GM12878 (cell line): ENCODE measurements around the gene ZDHHC17. TPM values are rescaled to one million over a fixed set of nuclear protein-coding genes. Genes with fewer than 3 reads are reported as not detected.

Source experiments
- ATAC-seq: fragments of 200-7000 bp; cut with Tn5 transposase; 3 replicates; pipeline ENCODE4 v1.9.1; 2020; ENCODE audit warnings: mild to moderate bottlenecking, moderate library complexity
- BruUV-seq: library from RNA; stranded (reverse); fragments of 400-500 nt; replicated peaks from 2 replicates; lab custom pipeline; 2021; lab: Mats Ljungman, UMichigan
- CTCF ChIA-PET: fragments of 300-600 bp; sonication (Branson Sonifier 250); formaldehyde crosslinking; extraction: SDS; loops from one replicate; lab custom pipeline; 2021; ENCODE audit warnings: inconsistent platforms; lab: Yijun Ruan, JAX
- POLR2A ChIA-PET: fragments of 350-600 bp; formaldehyde crosslinking; extraction: SDS; loops from one replicate; lab custom pipeline; 2021; ENCODE audit warnings: inconsistent platforms; lab: Charles Lee
- RAD21 ChIA-PET: fragments of 300-600 bp; sonication (Branson Sonifier 250); formaldehyde crosslinking; loops from one replicate; lab custom pipeline; 2023; ENCODE audit warnings: antibody characterized with exemption; ENCODE audit not compliant: unreplicated experiment; lab: Charles Lee
- SMC1A ChIA-PET: fragments of 300-600 bp; sonication (Branson Sonifier 250); formaldehyde crosslinking; loops from one replicate; lab custom pipeline; 2023; ENCODE audit not compliant: unreplicated experiment, uncharacterized antibody; lab: Charles Lee
- DNase-seq: peaks from one replicate; pipeline ENCODE4 v3.0.0-alpha.2; 2011; ENCODE audit warnings: low read depth, low spot score
- FAIRE-seq: peaks from 3 replicates; lab custom pipeline; 2011; peaks lifted over from hg19 to GRCh38; lab: Jason Lieb, UNC
- H2AFZ ChIP-seq: 2 replicates; pipeline ENCODE4 v1.6.0; 2011; ENCODE audit warnings: low read depth, low read length, control low read depth; ENCODE audit not compliant: control insufficient read depth
- H3K27ac ChIP-seq: 2 replicates; pipeline ENCODE4 v1.5.1; 2011; ENCODE audit warnings: control low read depth; ENCODE audit not compliant: control insufficient read depth, insufficient read depth
- H3K27me3 ChIP-seq, 2 experiments: replicated peaks in 1 of 2; 2 replicates each; pipeline versions ENCODE4 v1.6.0 to v1.6.1; 2011; ENCODE audit warnings: low read length in 1 of 2; ENCODE audit not compliant: control insufficient read depth in 2 of 2, insufficient read depth in 2 of 2
- H3K36me3 ChIP-seq, 2 experiments: 2 replicates each; pipeline ENCODE4 v1.5.1; 2011; ENCODE audit warnings: low read length in 1 of 2; ENCODE audit not compliant: control insufficient read depth in 2 of 2, insufficient read depth in 2 of 2
- H3K4me1 ChIP-seq: 2 replicates; pipeline ENCODE4 v1.6.1; 2011; ENCODE audit warnings: mild to moderate bottlenecking, low read length, moderate library complexity, mixed read lengths; ENCODE audit not compliant: control insufficient read depth, insufficient read depth
- H3K4me2 ChIP-seq: 2 replicates; pipeline ENCODE4 v1.6.0; 2011; ENCODE audit warnings: control low read depth; ENCODE audit not compliant: control insufficient read depth, insufficient read depth
- H3K4me3 ChIP-seq: fragments of 200-600 bp; sonication (generic); 2 replicates; pipeline ENCODE4 v1.5.1; 2016
- H3K79me2 ChIP-seq: 2 replicates; pipeline ENCODE4 v1.6.0; 2011; ENCODE audit warnings: low read length; ENCODE audit not compliant: control insufficient read depth, insufficient read depth
- H3K9ac ChIP-seq: 2 replicates; pipeline ENCODE4 v1.8.0; 2011; ENCODE audit warnings: low read length, control low read depth, mixed read lengths; ENCODE audit not compliant: control insufficient read depth, insufficient read depth
- H3K9me3 ChIP-seq: replicated peaks from 3 replicates; pipeline ENCODE4 v1.5.1; 2011; ENCODE audit warnings: mild to moderate bottlenecking, low read length; ENCODE audit not compliant: control insufficient read depth, insufficient read depth
- H4K20me1 ChIP-seq: 2 replicates; pipeline ENCODE4 v1.6.0; 2011; ENCODE audit not compliant: control insufficient read depth, insufficient read depth
- CHD4 ChIP-seq: fragments of 200-600 bp; sonication (generic); IDR thresholded peaks from 2 replicates; pipeline ENCODE4 v1.6.1; 2016; ENCODE audit warnings: mild to moderate bottlenecking
- EED ChIP-seq: sonication (generic); IDR thresholded peaks from 2 replicates; pipeline ENCODE4 v1.6.1; 2016; ENCODE audit warnings: antibody characterized with exemption, low read depth
- GABPA ChIP-seq: IDR thresholded peaks from 2 replicates; pipeline ENCODE4 v1.6.1; 2014; ENCODE audit warnings: antibody characterized with exemption, low read depth, mild to moderate bottlenecking, inconsistent platforms
- NR2C1 ChIP-seq: fragments of 450-650 bp; IDR thresholded peaks from 2 replicates; pipeline ENCODE4 v1.6.1; 2017; ENCODE audit warnings: antibody characterized with exemption, mild to moderate bottlenecking, moderate library complexity
- PAX5 ChIP-seq: IDR thresholded peaks from 2 replicates; pipeline ENCODE4 v1.6.1; 2011; ENCODE audit warnings: low read depth, low read length, borderline replicate concordance
- SRF ChIP-seq, 2 experiments: IDR thresholded peaks; 2 replicates each; pipeline ENCODE4 v1.6.1; 2011; ENCODE audit warnings: low read depth in 2 of 2, low read length in 2 of 2, mild to moderate bottlenecking in 1 of 2, moderate library complexity in 1 of 2
- WRNIP1 ChIP-seq: IDR thresholded peaks from 2 replicates; pipeline ENCODE4 v1.6.1; 2011; ENCODE audit warnings: low read depth, low read length, improper control_type of control experiment, borderline replicate concordance
- ZNF274 ChIP-seq: IDR thresholded peaks from one replicate; pipeline ENCODE4 v1.8.0; 2011; ENCODE audit not compliant: insufficient read length, insufficient read depth
- WGBS: methylation state at CpG from one replicate; pipeline ENCODE4 v1.1.6; 2016; ENCODE audit warnings: low lambda C conversion rate; ENCODE audit not compliant: insufficient replicate concordance, insufficient coverage; ENCODE audit errors: missing lambda C conversion rate; 5-methylcytosine and 5-hydroxymethylcytosine counted together
- in situ Hi-C: fragments of 300-500 bp; cut with MboI; formaldehyde crosslinking; loops from 9 replicates; pipeline ENCODE4 v1.14.3; 2018; ENCODE audit warnings: mixed read lengths
- intact Hi-C: fragments of 100-400 bp; cut with micrococcal nuclease; formaldehyde crosslinking; loops from one replicate; pipeline ENCODE4 v1.14.2; 2022; ENCODE audit not compliant: unreplicated experiment
- polyA plus RNA-seq, 11 experiments: library from polyadenylated mRNA; depleted of rRNA in 4 of 11; unstranded in 6 of 11; stranded (reverse) in 5 of 11; fragments of >200 nt; fragmentation: Nextera tagmentation in 4 of 11; fragmentation: Illumina TruSeq in 1 of 11; extraction: Ambion mirVana in 4 of 11; extraction: Trizol in 1 of 11; gene quantifications; 1 replicate in 1 of 11; 2 replicates in 10 of 11; pipeline versions ENCODE4 v1.2.1 to v1.2.3, GENCODE V29; 2011 to 2016; ENCODE audit warnings: inconsistent platforms in 2 of 11, missing spikeins in 2 of 11, low read depth in 1 of 11
- total RNA-seq, 4 experiments: library from RNA; depleted of rRNA in 3 of 4; stranded (reverse); fragments of >200 nt in 3 of 4; fragmentation: Illumina TruSeq in 1 of 4; extraction: Trizol in 1 of 4; gene quantifications; 2 replicates each; pipeline versions ENCODE4 v1.2.1 to v1.2.3, GENCODE V29; 2013 to 2021
- TF ChIP-seq, protein P1 (sequence below): fragments of 450-650 bp; conservative IDR thresholded peaks from 2 replicates; pipeline ENCODE4 v1.6.1; 2017; ENCODE audit warnings: mild to moderate bottlenecking, moderate library complexity

Gene ZDHHC17
- total and polyA plus RNA-seq, 10 of the 15 experiments (the other 5 are each of a cell fraction or from before 2014, with no cell fraction given), result 4.3 to 50.0 (median 19.3) TPM

DNA sequence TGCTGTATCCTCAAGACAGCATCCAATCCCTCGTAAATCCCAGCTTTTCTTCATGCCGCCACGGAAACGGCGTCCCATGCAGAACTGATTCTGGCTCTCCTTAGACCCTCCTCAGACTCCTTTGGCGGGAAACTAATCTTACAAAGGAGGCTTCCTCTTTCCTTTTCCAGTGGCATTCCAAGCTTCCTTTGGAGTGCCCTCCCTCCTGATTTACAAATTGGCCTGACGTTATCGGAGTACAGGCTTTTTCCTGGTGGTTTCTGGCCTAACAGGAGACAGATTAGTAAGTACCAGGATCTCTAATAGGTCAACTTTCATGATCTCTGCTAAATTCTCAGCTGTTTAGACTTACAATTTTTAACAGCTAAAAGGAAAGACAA, 1.3 kb upstream of the ZDHHC17 start (continued):
- TF ChIP-seq GABPA, result no peak
- TF ChIP-seq PAX5, result no peak
- no peak for TF ChIP-seq CHD4
- TF ChIP-seq SRF (IDR thresholded peaks at IDR 0.05; ENCODE audit: low read depth in 2 of 2, low read length in 2 of 2), result no peak
- TF ChIP-seq NR2C1, result no peak

DNA sequence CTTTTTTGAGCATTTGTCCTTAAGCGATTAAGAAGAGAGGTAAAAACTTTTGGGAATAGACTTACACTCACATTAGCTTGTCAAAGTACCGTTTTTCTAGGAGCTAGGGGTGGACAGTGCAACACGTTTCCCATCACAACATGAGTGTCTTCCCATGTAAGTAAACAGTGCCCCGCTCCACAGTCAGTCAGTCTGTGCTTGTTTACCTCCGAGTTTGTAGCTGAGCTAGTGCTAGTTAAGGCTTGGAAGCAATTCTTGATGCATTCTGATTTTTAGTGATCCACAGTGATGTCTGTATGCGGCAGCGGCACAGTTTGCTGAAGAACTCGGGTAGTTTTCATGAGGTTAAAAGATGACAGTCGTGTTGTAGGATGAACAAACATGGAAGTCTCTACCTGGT, 941 bp downstream of the ZDHHC17 start:
- in situ Hi-C loops, result no loop called here
- Histone ChIP-seq H4K20me1 (no peaks in the 10 kb centered on the region; the same call in 1 of the 2 replicates), H3K36me3 (no peaks in the 10 kb centered on the region; a peak in 1 of 4 replicates), H3K79me2 (peaks cover 49% of the 10 kb centered on the region), H3K4me1 (peaks cover 8% of the 10 kb centered on the region), H3K9ac (peak overlapping the region; percentile 92), H3K4me2 (peak overlapping the region; percentile 91), H3K27me3 (no peaks in the 10 kb centered on the region), H3K4me3 (peak overlapping the region; percentile 85), H3K9me3 (no peaks in the 10 kb centered on the region), H3K27ac (peak overlapping the region; percentile 89), H2AFZ (peak overlapping the region; percentile 98)
- ChIA-PET POLR2A (no interaction called here), RAD21 (interaction anchor here (1.0 kb wide), 1 partner anchor 26 kb away, joined by 3 read pairs; no protein-coding TSS in a partner anchor), CTCF (interaction anchor here (0.6 to 1.0 kb wide), 2 partner anchors 13 to 26 kb away, joined by 4 to 5 read pairs; no protein-coding TSS in a partner anchor), SMC1A (interaction anchor here (7.0 kb wide), 1 partner anchor 13 kb away, joined by 63 read pairs; no protein-coding TSS in a partner anchor)
- ATAC-seq (no peak), DNase-seq (no peak), FAIRE-seq (no peak)
- TF ChIP-seq WRNIP1 (no peak), EED (no peak), ZNF274 (no peak), PAX5 (no peak)
- TF ChIP-seq, protein P1, sequence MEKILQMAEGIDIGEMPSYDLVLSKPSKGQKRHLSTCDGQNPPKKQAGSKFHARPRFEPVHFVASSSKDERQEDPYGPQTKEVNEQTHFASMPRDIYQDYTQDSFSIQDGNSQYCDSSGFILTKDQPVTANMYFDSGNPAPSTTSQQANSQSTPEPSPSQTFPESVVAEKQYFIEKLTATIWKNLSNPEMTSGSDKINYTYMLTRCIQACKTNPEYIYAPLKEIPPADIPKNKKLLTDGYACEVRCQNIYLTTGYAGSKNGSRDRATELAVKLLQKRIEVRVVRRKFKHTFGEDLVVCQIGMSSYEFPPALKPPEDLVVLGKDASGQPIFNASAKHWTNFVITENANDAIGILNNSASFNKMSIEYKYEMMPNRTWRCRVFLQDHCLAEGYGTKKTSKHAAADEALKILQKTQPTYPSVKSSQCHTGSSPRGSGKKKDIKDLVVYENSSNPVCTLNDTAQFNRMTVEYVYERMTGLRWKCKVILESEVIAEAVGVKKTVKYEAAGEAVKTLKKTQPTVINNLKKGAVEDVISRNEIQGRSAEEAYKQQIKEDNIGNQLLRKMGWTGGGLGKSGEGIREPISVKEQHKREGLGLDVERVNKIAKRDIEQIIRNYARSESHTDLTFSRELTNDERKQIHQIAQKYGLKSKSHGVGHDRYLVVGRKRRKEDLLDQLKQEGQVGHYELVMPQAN, result 0 out of 2 replicates have a peak, but pooled peaks have one; percentile 23
- 29% methylated on average over 9 of the region's 9 CpGs for WGBS
- intact Hi-C loops, result loop anchor here (2.0 to 10.0 kb wide), 4 partner anchors 14 to 680 kb away; partner anchors contain the start of genes NAP1L1 and OSBPL8
- TSS peak; percentile 63 for BruUV-seq
